K562 (cell line): ENCODE results near the gene GPR68. TPM values are rescaled to one million over a fixed set of nuclear protein-coding genes. Genes with fewer than 3 reads are reported as not detected.

ENCODE experiments used
- ATAC-seq: fragments of 200-7000 bp; cut with Tn5 transposase; 3 replicates; pipeline ENCODE4 v1.9.1; 2020; ENCODE audit warnings: moderate library complexity
- BruUV-seq: library from RNA; stranded (reverse); fragments of 400-500 nt; replicated peaks from 2 replicates; lab custom pipeline; 2021; lab: Mats Ljungman, UMichigan
- CTCF ChIA-PET: fragments of 300-600 bp; formaldehyde crosslinking; extraction: SDS; loops from one replicate; lab custom pipeline; 2021; ENCODE audit warnings: low intra/inter-chr PET ratio; lab: Yijun Ruan, JAX
- POLR2A ChIA-PET: fragments of 300-600, 350-650 bp; sonication (Branson Sonifier 250); formaldehyde crosslinking; extraction: SDS; loops from one replicate; lab custom pipeline; 2021; ENCODE audit warnings: antibody characterized with exemption, inconsistent platforms; lab: Yijun Ruan, JAX
- DNase-seq, 4 experiments: peaks; one replicate each; pipeline versions ENCODE4 v3.0.0 to v3.0.0-alpha.2; 2011 to 2018; ENCODE audit warnings: low spot score in 3 of 4, mixed read lengths in 3 of 4; ENCODE audit errors: extremely low read depth in 1 of 4
- FAIRE-seq: peaks from 2 replicates; lab custom pipeline; 2011; peaks lifted over from hg19 to GRCh38; lab: Jason Lieb, UNC
- H2AFZ ChIP-seq: 2 replicates; pipeline ENCODE4 v1.6.0; 2011; ENCODE audit warnings: low read depth, low read length, control low read depth, inconsistent platforms
- H3K27ac ChIP-seq: fragments of 200-600 bp; 3 replicates; pipeline ENCODE4 v1.8.0; 2011; ENCODE audit warnings: low read depth, mild to moderate bottlenecking, control low read depth, inconsistent platforms, low read length, moderate library complexity, mixed read lengths; ENCODE audit errors: extremely low read depth
- H3K27me3 ChIP-seq, 2 experiments: fragments of 300-600 bp in 1 of 2; 2 replicates in 1 of 2; 3 replicates in 1 of 2; pipeline versions ENCODE4 v1.6.0 to v1.8.0; 2011; ENCODE audit warnings: inconsistent platforms in 2 of 2, low read length in 2 of 2, mild to moderate bottlenecking in 1 of 2, mixed read lengths in 1 of 2, moderate library complexity in 1 of 2; ENCODE audit not compliant: control insufficient read depth in 2 of 2, insufficient read depth in 2 of 2
- H3K36me3 ChIP-seq: fragments of 300-600 bp; 3 replicates; pipeline ENCODE4 v1.8.0; 2011; ENCODE audit warnings: mild to moderate bottlenecking, low read length, inconsistent platforms; ENCODE audit not compliant: control insufficient read depth, insufficient read depth
- H3K4me1 ChIP-seq, 2 experiments: fragments of 200-600 bp in 1 of 2; replicated peaks in 1 of 2; 2 replicates in 1 of 2; 3 replicates in 1 of 2; pipeline versions ENCODE4 v1.5.1 to v1.8.0; 2011; ENCODE audit warnings: inconsistent platforms in 2 of 2, low read length in 2 of 2, mild to moderate bottlenecking in 1 of 2, mixed read lengths in 1 of 2, moderate library complexity in 1 of 2; ENCODE audit not compliant: control insufficient read depth in 2 of 2, insufficient read depth in 2 of 2
- H3K4me2 ChIP-seq: 2 replicates; pipeline ENCODE4 v1.6.1; 2011; ENCODE audit warnings: low read length, control low read depth, inconsistent platforms, mixed read lengths; ENCODE audit not compliant: insufficient read depth
- H3K4me3 ChIP-seq: fragments of 200-600 bp; sonication (generic), shearing (Covaris generic); 2 replicates; pipeline ENCODE4 v1.5.1; 2016; ENCODE audit warnings: control low read depth, inconsistent platforms
- H3K79me2 ChIP-seq: fragments of 200-600 bp; 3 replicates; pipeline ENCODE4 v1.8.0; 2011; ENCODE audit warnings: low read length, inconsistent platforms; ENCODE audit not compliant: control insufficient read depth, insufficient read depth
- H3K9ac ChIP-seq, 2 experiments: 2 replicates each; pipeline versions ENCODE4 v1.6.0 to v1.6.1; 2011; ENCODE audit warnings: low read depth in 2 of 2, low read length in 2 of 2, control low read depth in 1 of 2, inconsistent platforms in 1 of 2, mild to moderate bottlenecking in 1 of 2, mixed read lengths in 1 of 2; ENCODE audit not compliant: insufficient read depth in 1 of 2
- H3K9me1 ChIP-seq: one replicate; pipeline ENCODE4 v1.6.0; 2011; ENCODE audit warnings: inconsistent platforms, mild to moderate bottlenecking, low read length, moderate library complexity; ENCODE audit not compliant: control insufficient read depth, insufficient read depth
- H3K9me3 ChIP-seq: replicated peaks from 2 replicates; pipeline ENCODE4 v1.5.1; 2011; ENCODE audit warnings: low read depth, low read length, inconsistent platforms; ENCODE audit not compliant: control insufficient read depth, insufficient read depth
- H4K20me1 ChIP-seq: replicated peaks from 2 replicates; pipeline ENCODE4 v1.6.1; 2011; ENCODE audit warnings: low read length, inconsistent platforms, mixed read lengths; ENCODE audit not compliant: control insufficient read depth, insufficient read depth
- BDP1 ChIP-seq: IDR thresholded peaks from 3 replicates; pipeline ENCODE4 v1.6.1; 2011; ENCODE audit not compliant: insufficient read length, insufficient read depth
- EHMT2 ChIP-seq: fragments of 450-650 bp; IDR thresholded peaks from 2 replicates; pipeline ENCODE4 v1.6.1; 2018; ENCODE audit warnings: antibody characterized with exemption
- GABPA ChIP-seq: fragments of 200-800 bp; sonication (Bioruptor generic); conservative IDR thresholded peaks from 2 replicates; pipeline ENCODE4 v1.6.1; 2016; ENCODE audit warnings: low read depth, missing genetic modification characterization, missing compliant biosample characterization
- MXD1 ChIP-seq: fragments of 250-450 bp; sonication (Bioruptor Pico); IDR thresholded peaks from 2 replicates; pipeline ENCODE4 v1.8.0; 2021; ENCODE audit warnings: borderline replicate concordance, mild to moderate bottlenecking, moderate library complexity; ENCODE audit not compliant: poor library complexity, severe bottlenecking
- NCOA4 ChIP-seq: fragments of 450-650 bp; IDR thresholded peaks from 2 replicates; pipeline ENCODE4 v1.6.1; 2018; ENCODE audit warnings: mild to moderate bottlenecking; ENCODE audit not compliant: partially characterized antibody
- SREBF1 ChIP-seq: fragments of 150-350 bp; IDR thresholded peaks from 2 replicates; pipeline ENCODE4 v1.6.1; 2014; ENCODE audit warnings: antibody characterized with exemption, low read depth, low read length, borderline replicate concordance
- TCF3 ChIP-seq: sonication (generic); formaldehyde crosslinking; IDR thresholded peaks from 2 replicates; pipeline ENCODE4 v1.4.0; 2020; ENCODE audit warnings: mild to moderate bottlenecking, missing genetic modification reagents
- ZNF589 ChIP-seq: fragments of 200-800 bp; sonication (Bioruptor generic); IDR thresholded peaks from 2 replicates; pipeline ENCODE4 v1.6.1; 2016; ENCODE audit warnings: low read depth, missing genetic modification characterization, missing compliant biosample characterization
- WGBS: fragments of 100-300 bp; shearing (Covaris generic); methylation state at CpG from one replicate; pipeline ENCODE4 v1.1.6; 2016; ENCODE audit warnings: low coverage, mixed read lengths; ENCODE audit not compliant: insufficient coverage; ENCODE audit errors: missing lambda C conversion rate; 5-methylcytosine and 5-hydroxymethylcytosine counted together
- in situ Hi-C: fragments of 300-500 bp; cut with MboI; formaldehyde crosslinking; loops from 4 replicates; pipeline ENCODE4 v1.15.0; 2018; ENCODE audit warnings: inconsistent platforms, mixed read lengths
- intact Hi-C: fragments of 100-400 bp; cut with micrococcal nuclease; formaldehyde crosslinking; loops from 2 replicates; pipeline ENCODE4 v1.14.2; 2022
- polyA plus RNA-seq, 8 experiments: library from polyadenylated mRNA; depleted of rRNA in 4 of 8; stranded (reverse) in 5 of 8; unstranded in 3 of 8; fragments of >200 nt; fragmentation: Nextera tagmentation in 2 of 8; fragmentation: Illumina TruSeq in 1 of 8; extraction: Ambion mirVana in 2 of 8; extraction: Trizol in 1 of 8; gene quantifications; 2 replicates each; pipeline versions ENCODE4 v1.2.1 to v1.2.3, GENCODE V29; 2011 to 2014; ENCODE audit warnings: inconsistent platforms in 1 of 8, missing spikeins in 1 of 8
- total RNA-seq, 7 experiments: library from RNA; depleted of rRNA in 6 of 7; stranded (reverse); fragments of >200 nt in 6 of 7; fragmentation: Illumina TruSeq in 2 of 7; extraction: Trizol in 2 of 7; gene quantifications; 2 replicates each; pipeline versions ENCODE4 v1.2.1 to v1.2.3, GENCODE V29; 2011 to 2021; ENCODE audit warnings: low replicate concordance in 1 of 7
- TF ChIP-seq, protein P1 (sequence below): sonication (generic); formaldehyde crosslinking; IDR thresholded peaks from 2 replicates; pipeline ENCODE4 v1.8.1; 2023; ENCODE audit warnings: mild to moderate bottlenecking, missing genetic modification reagents, moderate library complexity
- TF ChIP-seq, protein P2 (sequence below): fragments of 450-650 bp; formaldehyde crosslinking; IDR thresholded peaks from 2 replicates; pipeline ENCODE4 v1.4.0; 2020; ENCODE audit warnings: mild to moderate bottlenecking, moderate library complexity
- TF ChIP-seq, protein P3 (sequence below): sonication (generic); formaldehyde crosslinking; IDR thresholded peaks from 2 replicates; pipeline ENCODE4 v1.8.1; 2022; ENCODE audit warnings: missing genetic modification reagents

GPR68 gene
- total and polyA plus RNA-seq, 9 of the 15 experiments (the other 6 are each of a cell fraction or from before 2014, with no cell fraction given): 0.41 to 9.4 (median 3.7) TPM

GRCh38 chr14:91229743-91230200, 14.7 kb downstream of the GPR68 start:
- 49% methylated on average over 5 of the region's 6 CpGs for WGBS
- 0 out of 2 replicates have a peak, but pooled peaks have one; percentile 37 for TF ChIP-seq GABPA
- TF ChIP-seq, protein P1, sequence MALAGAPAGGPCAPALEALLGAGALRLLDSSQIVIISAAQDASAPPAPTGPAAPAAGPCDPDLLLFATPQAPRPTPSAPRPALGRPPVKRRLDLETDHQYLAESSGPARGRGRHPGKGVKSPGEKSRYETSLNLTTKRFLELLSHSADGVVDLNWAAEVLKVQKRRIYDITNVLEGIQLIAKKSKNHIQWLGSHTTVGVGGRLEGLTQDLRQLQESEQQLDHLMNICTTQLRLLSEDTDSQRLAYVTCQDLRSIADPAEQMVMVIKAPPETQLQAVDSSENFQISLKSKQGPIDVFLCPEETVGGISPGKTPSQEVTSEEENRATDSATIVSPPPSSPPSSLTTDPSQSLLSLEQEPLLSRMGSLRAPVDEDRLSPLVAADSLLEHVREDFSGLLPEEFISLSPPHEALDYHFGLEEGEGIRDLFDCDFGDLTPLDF (CRISPR knock-in tag): no peak
- ChIA-PET CTCF (no interaction called here), POLR2A (no interaction called here)
- no peaks in the 10 kb centered on the region for H3K9me3 ChIP-seq
- FAIRE-seq (no peak), ATAC-seq (no peak), DNase-seq (no peak)
- H3K27ac ChIP-seq: no peak overlapping the region
- no TSS peak for BruUV-seq
- intact Hi-C loops (no loop called here), in situ Hi-C loops (no loop called here)
- no peak overlapping the region for H3K9ac ChIP-seq
- no peaks in the 10 kb centered on the region for H3K79me2 ChIP-seq
- H3K36me3 ChIP-seq: no peaks in the 10 kb centered on the region
- no peak overlapping the region for H3K4me2 ChIP-seq
- no peaks in the 10 kb centered on the region for H3K9me1 ChIP-seq
- no peak overlapping the region for H2AFZ ChIP-seq
- H3K4me3 ChIP-seq: no peak overlapping the region
- no peaks in the 10 kb centered on the region for H3K27me3 ChIP-seq
- H4K20me1 ChIP-seq: no peaks in the 10 kb centered on the region
- peaks cover 8 to 19% of the 10 kb centered on the region in 2 experiments for H3K4me1 ChIP-seq

DNA sequence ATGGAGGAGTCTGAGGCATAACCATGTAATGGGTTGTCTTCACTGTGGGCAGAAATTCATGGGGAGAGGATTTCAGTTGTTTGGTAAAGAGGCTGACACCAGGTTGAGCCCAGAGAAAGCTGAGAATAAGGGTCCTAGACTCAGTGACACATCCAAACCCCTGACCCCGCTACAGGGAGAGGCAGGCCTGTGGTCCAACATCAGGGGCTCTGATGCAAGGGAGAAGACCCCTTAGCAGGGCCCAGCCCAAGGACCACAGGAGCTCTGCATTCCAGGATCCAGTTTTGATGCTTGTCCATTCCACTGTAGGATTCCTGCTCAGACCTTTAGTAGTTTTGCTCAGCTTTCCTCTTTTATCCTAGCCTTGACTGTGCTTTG, 15.5 kb downstream of the GPR68 start:
- H3K36me3 ChIP-seq: no peaks in the 10 kb centered on the region
- POLR2A ChIA-PET: interaction anchor here (0.7 kb wide), 1 partner anchor 27 kb away, joined by 4 read pairs; no protein-coding TSS in a partner anchor

More for the DNA sequence above, 15.5 kb downstream of the GPR68 start:
- intact Hi-C loops: no loop called here
- BruUV-seq: no TSS peak
- H3K9me3 ChIP-seq: no peaks in the 10 kb centered on the region
- H4K20me1 ChIP-seq: no peaks in the 10 kb centered on the region
- H3K9ac ChIP-seq: no peak overlapping the region
- H3K4me3 ChIP-seq: no peak overlapping the region
- H3K27me3 ChIP-seq: no peaks in the 10 kb centered on the region
- H3K27ac ChIP-seq: no peak overlapping the region
- H3K79me2 ChIP-seq: no peaks in the 10 kb centered on the region
- CTCF ChIA-PET: no interaction called here
- ATAC-seq: no peak
- no peak for DNase-seq
- H3K4me1 ChIP-seq: peaks cover 4 to 19% of the 10 kb centered on the region in 2 experiments
- H3K4me2 ChIP-seq: no peak overlapping the region
- FAIRE-seq: no peak
- no peaks in the 10 kb centered on the region for H3K9me1 ChIP-seq
- no peak overlapping the region for H2AFZ ChIP-seq
- TF ChIP-seq, protein P2, sequence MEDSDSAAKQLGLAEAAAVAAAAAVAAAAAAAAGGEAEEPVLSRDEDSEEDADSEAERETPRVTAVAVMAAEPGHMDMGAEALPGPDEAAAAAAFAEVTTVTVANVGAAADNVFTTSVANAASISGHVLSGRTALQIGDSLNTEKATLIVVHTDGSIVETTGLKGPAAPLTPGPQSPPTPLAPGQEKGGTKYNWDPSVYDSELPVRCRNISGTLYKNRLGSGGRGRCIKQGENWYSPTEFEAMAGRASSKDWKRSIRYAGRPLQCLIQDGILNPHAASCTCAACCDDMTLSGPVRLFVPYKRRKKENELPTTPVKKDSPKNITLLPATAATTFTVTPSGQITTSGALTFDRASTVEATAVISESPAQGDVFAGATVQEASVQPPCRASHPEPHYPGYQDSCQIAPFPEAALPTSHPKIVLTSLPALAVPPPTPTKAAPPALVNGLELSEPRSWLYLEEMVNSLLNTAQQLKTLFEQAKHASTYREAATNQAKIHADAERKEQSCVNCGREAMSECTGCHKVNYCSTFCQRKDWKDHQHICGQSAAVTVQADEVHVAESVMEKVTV (CRISPR knock-in tag): no peak
- TF ChIP-seq TCF3 (no peak), MXD1 (CRISPR knock-in tag) (no peak), EHMT2 (no peak), ZNF589 (CRISPR knock-in tag) (no peak), BDP1 (no peak), NCOA4 (no peak), SREBF1 (no peak)
- TF ChIP-seq, protein P3, sequence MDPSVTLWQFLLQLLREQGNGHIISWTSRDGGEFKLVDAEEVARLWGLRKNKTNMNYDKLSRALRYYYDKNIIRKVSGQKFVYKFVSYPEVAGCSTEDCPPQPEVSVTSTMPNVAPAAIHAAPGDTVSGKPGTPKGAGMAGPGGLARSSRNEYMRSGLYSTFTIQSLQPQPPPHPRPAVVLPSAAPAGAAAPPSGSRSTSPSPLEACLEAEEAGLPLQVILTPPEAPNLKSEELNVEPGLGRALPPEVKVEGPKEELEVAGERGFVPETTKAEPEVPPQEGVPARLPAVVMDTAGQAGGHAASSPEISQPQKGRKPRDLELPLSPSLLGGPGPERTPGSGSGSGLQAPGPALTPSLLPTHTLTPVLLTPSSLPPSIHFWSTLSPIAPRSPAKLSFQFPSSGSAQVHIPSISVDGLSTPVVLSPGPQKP (CRISPR knock-in tag): no peak
- 71% methylated on average over 1 of the region's 1 CpG for WGBS
- in situ Hi-C loops: no loop called here
